Activated T-cell treated with anti-CD3 and anti-CD28 coated beads for 48 hours (primary cell): ENCODE data around the gene COL26A1.
"Not testable (repeated sequence)": the region's sequence is repeated elsewhere in the genome, so short reads cannot be mapped to it uniquely, and the experiment has no call there.

Experiments used
- DNase-seq: peaks from one replicate; pipeline ENCODE4 v3.0.0-alpha.2; 2020; ENCODE audit warnings: low read depth

COL26A1 gene

DNA sequence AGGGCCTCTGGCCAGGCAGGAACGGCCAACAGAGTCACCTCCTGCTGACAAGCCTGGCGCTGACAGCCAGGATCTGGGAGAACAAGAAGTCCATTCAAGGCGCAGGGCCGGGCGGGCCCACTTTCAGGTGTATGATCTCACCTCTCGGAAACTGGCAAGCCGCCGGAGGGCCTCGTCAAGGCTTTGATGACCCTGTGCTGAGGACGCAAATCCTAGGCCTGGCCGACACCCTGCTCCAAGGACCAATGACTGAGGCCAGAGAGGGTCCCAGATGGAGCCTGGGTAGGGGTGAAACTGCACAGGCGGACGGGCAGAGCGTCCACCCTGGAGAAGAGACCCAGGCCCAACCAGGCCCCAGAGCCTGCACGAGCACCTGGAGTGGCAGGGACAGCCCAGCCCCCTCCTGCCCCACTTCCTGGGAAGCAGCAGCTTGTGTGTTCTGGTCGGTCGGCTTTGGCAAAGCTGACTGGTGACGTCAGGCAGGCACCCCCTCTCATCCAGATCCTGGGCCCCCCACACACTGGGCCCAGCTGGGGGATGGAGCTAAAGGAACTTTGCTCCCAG lies 235.8 kb downstream of the COL26A1 start:
- no peak for DNase-seq

DNA sequence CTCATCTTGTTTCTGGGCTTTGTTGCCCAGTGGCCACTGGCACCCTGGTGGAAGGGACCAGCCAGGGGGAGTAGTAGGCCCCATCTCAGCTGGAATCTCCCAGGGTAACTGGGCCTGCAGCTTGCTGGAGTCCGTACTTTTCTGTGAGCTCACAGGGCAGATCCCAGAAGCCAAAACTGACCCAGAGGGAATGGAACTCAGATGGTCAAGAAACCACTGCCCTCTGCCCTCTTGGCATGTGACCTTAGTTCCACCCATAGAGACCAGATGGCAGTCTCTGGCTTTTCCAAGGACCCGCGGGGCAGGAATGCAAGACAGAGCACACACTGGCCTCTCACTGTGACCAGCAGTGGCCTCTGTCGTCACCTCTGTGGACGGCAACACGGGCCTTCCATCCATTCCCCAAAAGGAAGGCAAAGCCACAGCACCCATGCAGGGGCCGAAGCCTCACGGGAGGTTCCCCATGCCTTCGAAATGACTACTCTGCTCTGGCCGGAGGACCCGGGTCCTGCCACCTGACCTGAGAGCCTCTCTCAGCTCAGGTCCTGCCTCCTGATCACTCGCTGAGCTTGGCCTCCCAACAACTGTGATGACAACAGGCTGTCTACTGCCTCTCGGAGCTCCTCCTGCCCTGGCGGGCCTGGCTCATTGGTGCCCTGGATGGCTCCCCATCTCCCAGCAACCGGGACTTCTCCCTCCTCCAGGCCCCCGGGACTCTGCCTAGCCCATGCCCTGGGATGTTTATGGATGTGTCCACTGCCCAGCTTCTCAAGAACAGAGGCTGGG lies 236.5 kb downstream of the COL26A1 start:
- no peak for DNase-seq

DNA sequence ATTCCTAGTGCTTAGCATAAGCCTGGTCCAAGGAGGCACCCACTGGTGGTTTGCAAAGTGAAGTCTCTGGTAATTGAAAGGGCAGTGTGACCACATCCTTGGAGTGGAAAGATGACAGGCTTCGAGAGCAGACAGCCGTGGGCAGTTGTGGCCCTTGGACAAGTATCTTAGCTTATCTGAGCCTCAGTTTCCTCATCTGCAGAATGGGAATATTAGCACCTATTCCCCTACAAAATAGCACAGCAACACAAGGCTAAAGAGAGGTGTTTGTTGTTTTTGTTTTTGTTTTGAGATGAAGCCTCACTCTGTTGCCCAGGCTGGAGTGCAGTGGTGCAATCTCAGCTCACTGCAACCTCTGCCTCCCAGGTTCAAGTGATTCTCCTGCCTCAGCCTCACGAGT lies 237.1 kb downstream of the COL26A1 start:
- no peak for DNase-seq

DNA sequence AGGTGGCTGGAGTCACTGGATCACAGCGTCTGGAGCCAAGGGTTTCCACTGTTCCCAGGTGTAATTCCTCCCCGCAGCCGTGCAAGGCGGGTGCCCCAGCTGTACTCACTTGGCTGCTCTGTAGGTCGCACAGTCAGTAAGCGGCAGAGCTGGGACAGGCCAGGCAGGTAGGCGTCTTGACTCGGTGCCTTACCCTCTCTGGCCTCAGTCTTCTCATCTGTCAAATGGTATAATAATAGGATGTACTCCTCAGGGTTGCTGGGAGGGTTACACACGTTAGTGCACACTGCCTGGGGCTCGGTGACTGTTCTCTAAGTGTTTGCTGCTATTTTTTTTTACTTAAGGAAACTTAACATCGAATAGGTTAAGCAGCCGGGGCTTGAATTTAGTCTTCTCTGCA lies 239.4 kb downstream of the COL26A1 start:
- no peak for DNase-seq

DNA sequence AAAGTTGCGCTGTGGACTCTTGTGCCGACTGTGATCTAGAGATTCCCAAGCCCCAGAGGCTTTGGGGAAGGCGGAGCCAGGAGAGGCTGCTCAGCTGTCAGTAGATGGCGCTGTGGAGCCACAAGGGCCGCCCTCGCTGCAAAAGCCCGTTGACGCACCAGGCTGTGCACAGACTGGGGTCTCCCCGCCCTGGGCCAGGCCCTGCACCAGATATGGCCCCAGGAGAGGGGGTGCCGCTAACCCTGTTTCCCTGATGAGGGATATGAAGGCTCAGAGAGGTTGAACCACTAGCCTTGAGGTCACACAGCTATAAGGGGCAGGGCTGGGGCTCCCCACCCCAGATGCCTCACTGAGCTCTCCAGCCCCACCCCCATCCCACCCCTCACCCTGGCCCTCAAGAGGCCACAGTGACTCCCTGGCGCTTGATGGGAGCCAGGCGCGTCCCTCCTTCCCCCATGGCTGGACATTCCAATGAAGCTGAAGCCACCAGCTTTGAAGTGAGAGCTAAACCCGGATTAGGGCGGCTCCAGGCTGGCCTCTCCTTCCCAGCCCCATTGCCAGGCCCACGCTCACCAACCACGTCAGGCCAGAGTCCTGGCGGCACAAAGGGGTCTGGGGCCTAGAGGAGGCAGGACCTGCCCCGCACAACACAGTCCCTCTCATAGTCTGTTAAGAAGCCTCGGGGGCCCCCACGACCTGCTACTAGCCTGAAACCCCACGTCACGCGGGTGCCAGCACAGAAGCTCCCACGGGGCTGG lies 240.0 kb downstream of the COL26A1 start:
- DNase-seq = peak; percentile 61

DNA sequence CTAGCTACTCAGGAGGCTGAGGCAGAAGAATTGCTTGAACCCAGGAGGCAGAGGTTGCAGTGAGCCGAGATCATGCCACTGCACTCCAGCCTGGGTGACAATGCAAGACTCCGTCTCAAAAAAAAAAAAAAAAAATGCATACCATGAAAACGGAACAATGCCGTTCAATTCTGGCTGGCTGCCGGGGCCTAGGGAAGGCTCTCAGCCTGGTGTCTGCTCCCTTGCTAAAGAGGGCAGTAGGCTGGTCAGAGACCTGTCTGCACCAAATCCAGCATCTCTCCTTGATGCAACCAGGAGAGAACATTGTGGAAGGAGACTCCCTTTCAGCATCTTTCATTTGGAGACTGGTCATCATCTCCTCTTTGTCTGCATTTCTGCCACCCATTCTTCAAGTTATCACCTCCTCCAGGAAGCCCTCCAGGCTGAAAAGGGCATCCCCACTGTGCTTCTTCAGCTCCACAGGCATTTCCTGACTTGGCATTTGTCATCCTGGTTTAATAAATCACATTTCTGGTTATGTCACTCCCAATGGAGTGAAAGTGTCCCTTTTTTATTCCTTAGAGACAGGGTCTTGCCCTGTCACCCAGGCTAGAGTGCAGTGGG lies 241.8 kb downstream of the COL26A1 start:
- DNase-seq = no peak

DNA sequence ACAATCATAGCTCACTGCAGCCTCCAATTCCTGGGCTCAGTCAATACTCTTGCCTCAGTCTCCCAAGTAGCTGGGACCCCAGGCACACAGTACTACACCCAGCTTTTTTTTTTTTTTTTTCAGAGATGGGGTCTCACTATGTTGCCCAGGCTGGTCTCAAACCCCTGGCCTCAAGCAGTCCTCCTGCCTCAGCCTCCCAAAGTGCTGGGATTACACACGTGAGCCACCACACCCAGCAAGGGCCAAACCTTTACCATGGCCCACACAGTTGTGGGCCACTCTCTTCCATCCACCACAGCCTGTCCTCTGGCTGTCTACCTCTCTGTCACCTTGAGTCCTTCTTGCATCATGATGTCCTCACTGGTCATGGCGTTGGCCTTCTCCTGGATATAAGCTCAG lies 242.3 kb downstream of the COL26A1 start:
- DNase-seq = not testable (repeated sequence)

DNA sequence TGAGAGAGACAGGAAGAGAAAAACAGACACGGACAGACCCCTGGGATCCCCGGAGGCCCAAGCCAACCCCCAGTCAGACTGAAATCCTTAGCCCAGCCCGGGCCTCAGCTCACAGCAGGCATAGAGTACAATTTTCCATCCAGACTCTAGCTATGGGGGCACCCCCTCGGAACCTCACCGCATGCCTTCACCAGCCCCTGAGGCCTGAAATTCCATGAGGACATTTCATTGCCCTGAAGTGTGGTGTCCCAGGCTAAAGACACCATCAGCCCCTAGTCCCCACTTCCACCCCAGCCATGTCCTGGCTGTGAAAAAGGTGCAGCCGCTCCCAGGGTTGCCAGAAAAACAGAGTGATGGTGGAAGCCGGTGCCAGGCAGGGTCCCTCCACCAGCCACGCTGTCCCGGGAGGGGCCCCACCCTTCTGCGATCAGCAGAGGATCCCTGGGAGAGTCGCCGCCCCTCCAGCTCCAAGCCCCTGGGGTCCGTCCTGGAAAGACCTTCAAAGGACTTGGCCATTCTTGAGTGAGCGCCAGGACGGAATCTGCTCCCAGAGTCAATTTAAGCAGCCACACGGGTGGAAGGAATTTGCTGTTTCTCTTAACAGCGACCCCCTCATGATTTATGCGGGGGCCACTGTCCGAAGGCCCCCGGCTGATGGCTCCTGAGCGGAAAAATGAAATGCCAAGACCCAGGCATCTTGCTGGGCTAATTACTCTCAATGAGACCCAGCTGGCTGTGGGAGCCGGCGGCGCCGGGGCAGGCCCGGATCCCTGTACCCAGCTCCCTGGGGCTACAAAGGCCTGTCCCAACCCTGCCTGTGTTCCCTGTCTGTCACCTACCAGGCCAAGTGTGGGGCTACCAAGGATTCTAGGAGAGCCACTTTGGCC lies 243.2 kb downstream of the COL26A1 start:
- no peak for DNase-seq

DNA sequence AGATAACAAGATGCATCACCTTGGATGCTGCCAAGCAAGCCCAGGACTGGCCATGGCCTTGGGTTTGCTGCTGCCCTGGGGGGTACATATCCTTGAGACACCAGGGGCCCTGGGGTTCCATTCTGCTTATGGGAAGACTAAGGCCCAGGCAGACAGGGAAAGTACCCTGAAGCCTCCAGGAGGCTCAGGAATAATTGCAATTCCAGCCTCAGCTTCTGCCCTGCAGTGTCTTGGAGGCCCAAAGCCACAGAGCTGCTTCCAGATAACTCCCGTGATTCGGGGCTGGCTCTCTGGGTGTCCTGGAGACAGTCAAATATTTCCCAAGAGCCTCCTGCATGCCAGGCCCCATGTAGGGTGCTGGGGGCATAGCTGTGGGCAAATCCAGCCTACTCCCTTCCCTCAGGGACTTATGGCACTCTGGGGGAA lies 243.8 kb downstream of the COL26A1 start:
- DNase-seq = no peak
